Myocyte (in vitro differentiated cells): ENCODE results near the gene SCAMP5. TPM values are rescaled to one million over a fixed set of nuclear protein-coding genes. Genes with fewer than 3 reads are reported as not detected.

Experiments used
- DNase-seq: peaks from one replicate; pipeline ENCODE4 v3.0.0-alpha.2; 2012; ENCODE audit warnings: low read depth
- polyA plus RNA-seq: library from polyadenylated mRNA; unstranded; fragments of >200 nt; gene quantifications from one replicate; pipeline ENCODE4 v1.2.1, GENCODE V29; 2012; ENCODE audit warnings: missing spikeins
- total RNA-seq: library from RNA; depleted of rRNA; stranded (reverse); fragments of >200 nt; gene quantifications from 2 replicates; pipeline ENCODE4 v1.2.3, GENCODE V29; 2014

SCAMP5 gene
- 0.56 and 1.6 TPM in 2 replicates for total RNA-seq
- polyA plus RNA-seq, result 3.7 TPM

DNA sequence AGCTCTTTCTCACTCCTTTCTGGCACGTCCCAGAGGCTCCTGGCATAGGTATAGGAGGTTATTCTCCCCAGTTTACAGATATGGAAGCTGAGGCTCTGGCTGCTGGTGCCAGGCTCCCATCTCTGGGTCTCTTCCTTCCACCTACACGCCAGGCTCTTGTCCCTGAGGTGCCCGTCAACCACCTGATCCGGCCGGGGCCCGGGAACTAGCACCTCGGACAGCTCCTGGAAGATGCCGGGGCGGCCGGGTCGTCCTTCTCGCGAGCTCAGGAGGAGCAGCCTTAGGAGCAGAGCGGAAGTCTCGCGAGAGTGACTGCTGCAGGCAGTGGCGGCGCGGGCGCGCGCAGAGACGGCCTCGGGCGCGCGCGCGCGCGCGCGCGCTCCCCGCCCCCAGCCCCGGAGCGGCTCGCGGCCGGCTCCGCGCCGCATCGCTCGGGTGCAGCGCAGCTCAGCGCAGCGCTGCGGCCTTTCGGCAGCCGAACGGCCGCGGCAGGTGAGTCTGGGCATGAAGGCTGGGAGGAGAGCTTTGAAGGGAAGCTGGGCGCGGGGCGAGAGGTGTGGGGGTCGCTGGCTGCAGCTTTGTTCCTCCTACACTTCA, at the start of gene SCAMP5:
SCAMP5 (plus strand) TSS at position 382 of the 597 bp plus-strand sequence. CDS start 16,277 bp downstream, outside the sequence.
- DNase-seq, result peak; percentile 88

- peak; percentile 83 for DNase-seq
These were observed 45.1 kb upstream of the SCAMP5 start for GRCh38 chr15:74950078-74950908.

GRCh38 chr15:74951006-74951405, 44.4 kb upstream of the SCAMP5 start:
- no peak for DNase-seq

- DNase-seq, result peak; percentile 14
These were observed 40.8 kb upstream of the SCAMP5 start for GRCh38 chr15:74954515-74954914.

DNA sequence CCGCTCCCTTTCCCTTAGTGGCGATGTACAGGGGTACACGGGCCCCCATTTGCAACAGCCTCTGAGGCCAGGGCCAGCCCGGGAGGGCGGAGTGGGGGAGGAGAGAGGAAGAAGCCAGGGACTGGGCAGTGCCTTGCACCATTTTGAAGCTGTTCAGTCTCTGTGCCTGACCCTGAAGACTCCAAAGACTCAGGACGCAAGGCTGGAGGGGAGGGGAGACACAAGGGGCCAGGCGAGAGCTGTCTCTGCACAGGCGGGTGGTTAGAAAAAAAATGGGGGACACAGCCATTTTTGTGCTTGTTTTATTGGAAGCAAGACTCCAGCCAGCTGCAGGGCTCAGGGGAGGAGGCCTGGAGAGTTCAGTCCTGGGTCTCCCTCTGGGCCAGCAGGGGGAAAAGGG, 40.3 kb upstream of the SCAMP5 start:
- DNase-seq, result no peak

DNA sequence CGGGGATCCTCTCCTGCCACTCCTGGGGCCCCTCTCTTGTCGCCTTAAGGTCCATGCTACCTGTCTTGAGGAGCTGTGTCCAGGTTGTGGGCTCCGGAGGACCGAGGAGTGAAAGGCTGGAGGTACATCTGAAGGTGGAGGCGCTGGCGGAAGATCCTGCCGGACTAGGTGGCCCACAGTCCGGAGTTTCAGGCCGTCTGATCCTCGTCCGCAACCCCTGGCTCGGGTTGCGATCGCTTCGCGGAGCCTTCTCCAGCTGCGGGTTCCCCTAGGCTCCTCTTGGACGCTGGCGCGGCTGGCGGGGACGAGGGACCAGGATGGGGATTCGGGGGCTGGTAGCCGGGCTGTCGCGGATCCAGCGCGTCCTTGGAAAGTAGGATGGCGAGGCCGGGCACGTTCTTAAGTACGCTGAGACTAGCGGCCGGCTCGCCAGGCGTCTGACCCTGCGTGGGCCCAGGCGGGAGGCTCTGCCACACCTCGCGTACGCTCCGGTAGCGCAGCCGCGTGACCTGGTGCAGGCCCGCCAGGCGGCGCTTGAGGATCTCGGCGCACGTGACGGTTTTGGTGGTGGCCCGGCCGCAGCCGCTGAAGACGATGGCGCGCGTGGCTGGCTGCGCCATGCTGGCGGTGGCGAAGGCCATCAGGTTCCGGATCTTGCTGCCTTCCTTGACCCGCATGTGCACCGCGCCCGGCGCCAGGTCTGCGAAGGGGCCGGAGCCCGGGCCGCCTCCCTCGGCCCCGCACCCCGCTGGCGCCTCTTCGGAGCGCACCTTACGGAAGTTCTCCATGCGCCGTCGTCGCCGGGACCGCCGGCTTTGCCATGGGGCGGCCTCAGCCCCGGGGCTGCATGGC, 39.3 kb upstream of the SCAMP5 start:
- DNase-seq, result no peak

GRCh38 chr15:74956648-74957475, 38.5 kb upstream of the SCAMP5 start, which contains the start of gene RPP25:
RPP25 (minus strand) TSS chr15:74956772; CDS start chr15:74956583, 189 bp downstream.
- peak; percentile 59 for DNase-seq

- no peak for DNase-seq
These were observed 37.8 kb upstream of the SCAMP5 start for GRCh38 chr15:74957476-74958035.

GRCh38 chr15:74958320-74958907, 36.9 kb upstream of the SCAMP5 start:
- peak; percentile 40 for DNase-seq

DNA sequence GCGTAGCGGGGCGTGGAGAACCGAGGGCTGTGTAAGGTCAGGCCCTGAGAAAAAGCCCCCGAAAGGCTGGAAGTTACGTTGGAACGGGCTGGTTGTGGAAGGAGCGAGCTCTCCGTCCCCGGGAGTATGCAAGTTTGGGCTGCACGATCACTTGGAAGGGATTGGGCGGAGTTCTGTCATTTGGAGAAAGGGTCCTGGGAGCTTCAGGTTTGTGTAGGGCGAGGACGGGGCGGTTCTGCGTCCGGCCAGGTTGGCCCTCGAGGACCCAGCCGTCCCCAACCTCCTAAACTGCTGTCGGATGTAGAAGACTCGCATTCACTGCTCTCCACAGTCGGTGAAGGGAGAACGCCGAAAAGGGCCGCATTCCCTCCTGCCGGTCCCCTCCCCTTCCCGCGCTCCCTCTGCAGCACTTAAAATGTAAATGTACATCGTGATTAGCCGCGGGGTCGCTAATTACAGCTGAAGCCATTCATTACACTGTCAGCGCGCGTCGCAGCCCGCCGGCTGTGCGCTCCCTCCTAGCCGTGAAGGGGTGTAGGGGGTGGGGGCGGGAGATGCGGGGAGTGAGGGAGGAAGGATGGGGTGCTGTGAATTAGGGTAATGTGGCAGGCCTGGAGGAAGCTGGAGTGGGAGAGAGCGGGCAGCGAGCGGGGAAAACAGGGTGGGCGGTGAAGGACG, 36.3 kb upstream of the SCAMP5 start:
- no peak for DNase-seq

GRCh38 chr15:74959586-74959939, 35.8 kb upstream of the SCAMP5 start:
- no peak for DNase-seq

DNA sequence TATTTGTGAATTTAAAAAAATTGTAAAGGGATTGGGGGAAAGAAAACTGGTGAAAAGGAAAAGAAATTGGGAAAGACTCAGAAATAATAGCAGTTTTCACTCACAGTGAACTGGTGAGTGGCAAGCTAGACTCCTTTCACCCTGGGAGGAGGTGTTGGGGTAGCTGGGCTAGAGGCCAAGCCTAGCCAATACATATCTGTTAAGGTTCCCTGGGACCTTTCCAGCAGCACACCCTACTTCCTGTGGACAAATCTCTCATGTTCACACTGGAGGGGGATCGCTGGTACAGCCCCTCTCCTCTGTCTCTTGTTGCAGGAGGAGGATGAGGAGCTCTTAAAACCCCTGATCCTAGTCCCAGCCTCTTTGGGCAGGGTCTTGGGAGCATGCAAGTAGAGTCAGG, 35.1 kb upstream of the SCAMP5 start:
- DNase-seq, result no peak

- no peak for DNase-seq
These were observed 34.3 kb upstream of the SCAMP5 start for GRCh38 chr15:74960995-74961588.

GRCh38 chr15:74961616-74962015, 33.7 kb upstream of the SCAMP5 start:
- DNase-seq, result no peak

DNA sequence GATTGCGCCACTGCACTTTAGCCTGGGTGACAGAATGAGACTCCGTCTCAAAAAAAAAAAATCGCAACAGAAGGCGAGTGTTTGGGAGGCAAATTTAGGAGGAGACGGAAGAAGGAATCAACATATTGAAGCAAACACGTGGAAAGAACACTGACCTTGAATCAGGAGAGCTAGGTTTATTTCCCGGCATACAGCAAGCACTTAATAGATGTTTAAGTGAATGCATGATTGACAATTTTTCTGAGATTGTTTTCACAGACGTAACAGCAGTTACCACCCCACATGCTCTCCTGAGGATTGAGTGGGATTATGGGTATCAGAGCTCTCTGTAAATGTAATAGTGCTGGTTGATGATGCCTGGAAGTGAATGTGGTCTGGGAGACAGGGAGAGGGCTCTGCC, 33.1 kb upstream of the SCAMP5 start:
- no peak for DNase-seq

DNA sequence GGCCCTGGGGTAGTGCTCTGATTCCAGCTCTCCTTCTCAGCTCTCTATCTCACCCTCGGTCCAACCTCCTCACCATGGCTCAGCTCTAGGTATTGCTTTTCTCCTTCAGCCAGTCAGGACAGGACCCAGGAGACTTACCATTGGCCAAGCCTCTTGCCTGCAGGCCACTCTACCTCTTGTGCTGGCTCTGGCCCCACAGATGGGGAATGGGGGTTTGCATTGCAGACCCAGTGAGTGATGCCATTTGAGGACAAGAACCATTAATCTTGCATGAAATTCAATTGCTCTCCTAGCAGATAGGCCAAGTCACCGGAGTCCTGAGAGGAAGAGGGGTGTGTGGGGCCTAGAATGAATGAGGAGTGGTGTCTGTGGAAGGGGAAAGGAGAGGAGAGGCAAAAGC, 32.7 kb upstream of the SCAMP5 start:
- no peak for DNase-seq

DNA sequence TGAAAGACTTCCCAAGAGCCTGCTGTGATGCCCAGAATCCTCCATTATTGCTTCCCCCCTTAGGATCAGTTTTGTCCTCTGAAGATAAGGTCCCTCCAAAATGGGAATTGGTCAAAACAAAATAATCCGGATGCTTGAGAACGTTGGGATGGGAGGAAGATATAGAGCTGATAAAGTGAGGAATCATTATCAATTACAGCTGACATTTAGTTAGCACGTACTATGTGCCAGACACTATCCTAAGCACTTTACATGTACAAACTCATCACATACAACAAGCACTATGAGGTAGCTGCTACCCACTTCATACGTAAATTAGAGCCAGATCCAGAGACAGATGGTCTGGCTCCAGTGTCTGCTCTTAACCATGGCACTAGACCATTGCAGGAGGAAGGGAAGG, 32.1 kb upstream of the SCAMP5 start:
- DNase-seq, result no peak

DNA sequence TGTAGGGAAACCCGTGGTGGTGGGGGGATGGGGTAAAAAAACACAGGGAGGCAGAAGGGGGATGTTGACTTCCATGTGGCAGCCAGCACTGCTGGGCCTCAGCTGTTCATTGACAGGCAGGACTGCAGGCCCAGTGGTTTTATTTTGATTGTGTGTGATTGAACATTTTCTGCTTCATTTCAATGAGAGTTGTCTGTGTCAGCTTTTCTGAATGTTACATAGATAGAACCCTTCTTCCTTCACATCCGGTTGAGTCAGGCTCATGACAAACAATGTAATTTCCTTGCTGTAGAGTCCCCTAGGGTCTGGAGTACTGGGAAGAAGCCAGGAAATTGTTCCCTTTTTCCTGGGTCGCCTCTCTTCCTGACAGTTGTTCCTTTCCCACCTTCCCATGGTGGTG, 30.6 kb upstream of the SCAMP5 start:
- peak; percentile 44 for DNase-seq

GRCh38 chr15:74967670-74968069, 27.7 kb upstream of the SCAMP5 start:
- DNase-seq, result no peak
